ENCODE measurements around the gene ITIH5.

DNA sequence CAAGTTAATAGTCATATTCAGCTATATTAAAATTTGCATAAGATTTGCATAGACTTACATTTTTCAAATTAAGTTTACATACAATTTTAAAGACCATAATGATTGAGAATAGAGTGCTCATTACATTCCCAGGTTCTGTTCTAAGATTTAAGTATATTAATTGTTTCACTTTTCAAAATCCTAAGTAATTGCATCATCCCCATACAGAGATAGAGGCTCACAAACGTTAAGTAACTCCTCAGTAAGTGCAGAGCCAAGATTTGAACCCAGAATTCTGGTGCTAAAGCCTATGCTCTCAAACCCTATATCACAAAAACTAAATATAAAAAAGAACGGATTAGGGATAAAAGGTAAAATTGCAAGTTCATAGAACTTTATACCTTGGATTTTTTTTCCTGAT lies 2.1 kb downstream of the ITIH5 start:
- TF ChIP-seq, protein P1, sequence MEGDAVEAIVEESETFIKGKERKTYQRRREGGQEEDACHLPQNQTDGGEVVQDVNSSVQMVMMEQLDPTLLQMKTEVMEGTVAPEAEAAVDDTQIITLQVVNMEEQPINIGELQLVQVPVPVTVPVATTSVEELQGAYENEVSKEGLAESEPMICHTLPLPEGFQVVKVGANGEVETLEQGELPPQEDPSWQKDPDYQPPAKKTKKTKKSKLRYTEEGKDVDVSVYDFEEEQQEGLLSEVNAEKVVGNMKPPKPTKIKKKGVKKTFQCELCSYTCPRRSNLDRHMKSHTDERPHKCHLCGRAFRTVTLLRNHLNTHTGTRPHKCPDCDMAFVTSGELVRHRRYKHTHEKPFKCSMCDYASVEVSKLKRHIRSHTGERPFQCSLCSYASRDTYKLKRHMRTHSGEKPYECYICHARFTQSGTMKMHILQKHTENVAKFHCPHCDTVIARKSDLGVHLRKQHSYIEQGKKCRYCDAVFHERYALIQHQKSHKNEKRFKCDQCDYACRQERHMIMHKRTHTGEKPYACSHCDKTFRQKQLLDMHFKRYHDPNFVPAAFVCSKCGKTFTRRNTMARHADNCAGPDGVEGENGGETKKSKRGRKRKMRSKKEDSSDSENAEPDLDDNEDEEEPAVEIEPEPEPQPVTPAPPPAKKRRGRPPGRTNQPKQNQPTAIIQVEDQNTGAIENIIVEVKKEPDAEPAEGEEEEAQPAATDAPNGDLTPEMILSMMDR (IDR thresholded peaks at IDR 0.05 in 8 of 11, conservative IDR thresholded peaks at IDR 0.05 in 3 of 11) = no peak
- TF ChIP-seq POLR2AphosphoS5 (IDR thresholded peaks at IDR 0.05) (no peak), POLR2A (IDR thresholded peaks at IDR 0.05) (no peak)

Data from spleen (tissue), 7 donors.